ENCODE results near the gene WBP1L. TPM values are rescaled to one million over a fixed set of nuclear protein-coding genes. Genes with fewer than 3 reads are reported as not detected.

WBP1L gene
- total RNA-seq, 1 donor from 2014 or later, result 26.1 TPM

GRCh38 chr10:102781090-102781920 is 37.6 kb downstream of the WBP1L start:
- no peak for FAIRE-seq
- no peaks in the 10 kb centered on the region for H3K27me3 ChIP-seq (ENCODE audit: control insufficient read depth, insufficient read depth, low read length)
- DNase-seq (ENCODE audit: low read depth), result no peak
- H3K36me3 ChIP-seq (ENCODE audit: control insufficient read depth, insufficient read depth, low read length), result peaks cover 2% of the 10 kb centered on the region
- no peak overlapping the region for H3K4me3 ChIP-seq (ENCODE audit: low read depth, low read length)
- TF ChIP-seq, protein P1, sequence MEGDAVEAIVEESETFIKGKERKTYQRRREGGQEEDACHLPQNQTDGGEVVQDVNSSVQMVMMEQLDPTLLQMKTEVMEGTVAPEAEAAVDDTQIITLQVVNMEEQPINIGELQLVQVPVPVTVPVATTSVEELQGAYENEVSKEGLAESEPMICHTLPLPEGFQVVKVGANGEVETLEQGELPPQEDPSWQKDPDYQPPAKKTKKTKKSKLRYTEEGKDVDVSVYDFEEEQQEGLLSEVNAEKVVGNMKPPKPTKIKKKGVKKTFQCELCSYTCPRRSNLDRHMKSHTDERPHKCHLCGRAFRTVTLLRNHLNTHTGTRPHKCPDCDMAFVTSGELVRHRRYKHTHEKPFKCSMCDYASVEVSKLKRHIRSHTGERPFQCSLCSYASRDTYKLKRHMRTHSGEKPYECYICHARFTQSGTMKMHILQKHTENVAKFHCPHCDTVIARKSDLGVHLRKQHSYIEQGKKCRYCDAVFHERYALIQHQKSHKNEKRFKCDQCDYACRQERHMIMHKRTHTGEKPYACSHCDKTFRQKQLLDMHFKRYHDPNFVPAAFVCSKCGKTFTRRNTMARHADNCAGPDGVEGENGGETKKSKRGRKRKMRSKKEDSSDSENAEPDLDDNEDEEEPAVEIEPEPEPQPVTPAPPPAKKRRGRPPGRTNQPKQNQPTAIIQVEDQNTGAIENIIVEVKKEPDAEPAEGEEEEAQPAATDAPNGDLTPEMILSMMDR (IDR thresholded peaks at IDR 0.05; ENCODE audit: insufficient read depth, low read length, severe bottlenecking), result no peak

DNA sequence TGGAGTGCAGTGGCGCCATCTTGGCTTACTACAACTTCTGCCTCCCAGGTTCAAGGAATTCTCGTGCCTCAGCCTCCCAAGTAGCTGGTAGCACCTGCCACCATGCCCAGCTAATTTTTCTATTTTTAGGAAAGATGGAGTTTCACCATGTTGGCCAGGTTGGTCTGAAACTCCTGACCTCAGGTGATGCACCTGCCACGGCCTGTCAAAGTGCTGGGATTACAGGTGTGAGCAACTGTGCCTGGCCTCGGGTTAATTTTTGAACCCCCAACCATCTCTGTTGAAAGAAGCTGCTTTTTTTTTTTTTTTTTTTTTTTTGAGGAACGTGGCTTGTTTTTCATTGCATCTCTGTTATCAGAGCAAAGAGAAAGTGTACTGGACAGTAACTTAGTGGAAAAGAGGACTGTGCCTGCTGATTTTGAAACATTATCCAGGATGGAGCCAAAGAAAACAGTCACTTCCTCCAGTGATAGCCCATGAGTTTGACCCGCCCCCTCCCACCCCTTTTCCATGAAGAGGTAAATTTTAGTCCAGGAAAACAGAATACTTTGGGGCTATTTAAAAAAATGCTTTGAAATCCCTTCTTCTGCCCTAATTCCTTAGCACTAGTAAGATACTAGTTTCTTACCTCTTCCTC is 38.3 kb downstream of the WBP1L start:
- Histone ChIP-seq H3K27me3 (ENCODE audit: control insufficient read depth, insufficient read depth, low read length) (no peaks in the 10 kb centered on the region), H3K36me3 (ENCODE audit: control insufficient read depth, insufficient read depth, low read length) (peaks cover 2% of the 10 kb centered on the region), H3K4me3 (ENCODE audit: low read depth, low read length) (no peak overlapping the region)
- DNase-seq (ENCODE audit: low read depth), result peak; percentile 46
- FAIRE-seq, result no peak
- TF ChIP-seq, protein P1 (IDR thresholded peaks at IDR 0.05; ENCODE audit: insufficient read depth, low read length, severe bottlenecking), result no peak

GRCh38 chr10:102782673-102783551 is 39.2 kb downstream of the WBP1L start:
- FAIRE-seq, result no peak

DNA sequence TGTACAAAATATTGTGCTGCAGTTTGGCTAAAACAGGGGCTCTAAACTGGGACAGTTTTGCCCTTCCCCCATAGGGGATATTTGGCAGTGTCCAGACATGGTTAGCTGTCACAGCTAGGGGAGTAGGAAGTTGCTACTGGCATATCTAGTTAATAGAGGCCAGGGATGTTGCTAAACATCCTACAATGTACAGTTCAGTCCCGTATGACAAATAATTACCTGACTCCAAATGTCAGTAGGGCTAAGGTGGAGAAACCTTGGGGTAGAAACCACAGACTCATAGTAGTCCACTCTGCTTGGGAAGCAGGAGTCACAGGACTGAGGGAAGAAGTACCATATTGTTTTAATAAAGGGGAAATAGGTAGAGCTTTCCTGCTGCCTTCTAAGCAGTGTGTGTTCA is 39.8 kb downstream of the WBP1L start:
- FAIRE-seq (no peak), DNase-seq (ENCODE audit: low read depth) (peak; percentile 56)
- TF ChIP-seq, protein P1 (IDR thresholded peaks at IDR 0.05; ENCODE audit: insufficient read depth, low read length, severe bottlenecking), result no peak
- Histone ChIP-seq H3K27me3 (ENCODE audit: control insufficient read depth, insufficient read depth, low read length) (no peaks in the 10 kb centered on the region), H3K4me3 (ENCODE audit: low read depth, low read length) (no peak overlapping the region), H3K36me3 (ENCODE audit: control insufficient read depth, insufficient read depth, low read length) (peaks cover 2% of the 10 kb centered on the region)

More at GRCh38 chr10:102782673-102783551, 39.2 kb downstream of the WBP1L start:
- Histone ChIP-seq H3K36me3 (ENCODE audit: control insufficient read depth, insufficient read depth, low read length) (peaks cover 2% of the 10 kb centered on the region), H3K4me3 (ENCODE audit: low read depth, low read length) (no peak overlapping the region), H3K27me3 (ENCODE audit: control insufficient read depth, insufficient read depth, low read length) (no peaks in the 10 kb centered on the region)
- peak; percentile 88 for DNase-seq (ENCODE audit: low read depth)
- TF ChIP-seq, protein P1 (IDR thresholded peaks at IDR 0.05; ENCODE audit: insufficient read depth, low read length, severe bottlenecking), result no peak

DNA sequence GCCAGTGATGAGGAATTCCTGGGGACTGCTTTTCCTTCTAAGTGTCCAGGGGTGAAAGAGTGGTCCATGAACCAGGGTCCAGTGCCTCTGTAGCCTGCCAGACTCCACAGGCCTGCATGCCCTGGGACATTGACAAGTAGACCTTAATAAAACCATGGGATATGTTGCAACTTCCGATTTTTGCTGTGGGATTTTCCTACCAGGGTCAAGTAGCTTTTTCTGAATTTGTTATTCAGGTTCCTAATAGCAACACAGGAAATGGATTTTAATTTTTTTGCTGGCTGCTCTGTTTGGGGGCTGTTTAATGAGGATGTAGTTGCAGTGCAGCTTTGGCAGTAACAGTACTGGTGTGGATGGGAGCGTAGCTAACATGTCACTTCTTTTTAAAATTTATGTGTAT is 42.1 kb downstream of the WBP1L start:
- Histone ChIP-seq H3K4me3 (ENCODE audit: low read depth, low read length) (no peak overlapping the region), H3K27me3 (ENCODE audit: control insufficient read depth, insufficient read depth, low read length) (no peaks in the 10 kb centered on the region), H3K36me3 (ENCODE audit: control insufficient read depth, insufficient read depth, low read length) (peaks cover 2% of the 10 kb centered on the region)
- FAIRE-seq (no peak), DNase-seq (ENCODE audit: low read depth) (no peak)
- TF ChIP-seq, protein P1 (IDR thresholded peaks at IDR 0.05; ENCODE audit: insufficient read depth, low read length, severe bottlenecking), result no peak
